ENCODE data around the gene ARL14EP.

- TF ChIP-seq CTCF (IDR thresholded peaks at IDR 0.05; ENCODE audit: insufficient read depth, low read depth, low read length) (no peak), EZH2 (IDR thresholded peaks at IDR 0.05; ENCODE audit: insufficient read depth, low read length) (no peak)
These were observed 40.6 kb upstream of the ARL14EP start for GRCh38 chr11:30282289-30282631.
